Neural progenitor cell (in vitro differentiated cells): ENCODE measurements around the gene STOML2. TPM values are rescaled to one million over a fixed set of nuclear protein-coding genes. Genes with fewer than 3 reads are reported as not detected.

Source experiments
- DNase-seq: peaks from one replicate; pipeline ENCODE4 v3.0.0-alpha.2; 2016; ENCODE audit warnings: low spot score
- H2AFZ ChIP-seq: fragments of 200-600 bp; sonication (generic); replicated peaks from 2 replicates; pipeline ENCODE4 v1.6.1; 2016; ENCODE audit warnings: antibody characterized with exemption
- H3F3A ChIP-seq: fragments of 200-600 bp; sonication (generic); 2 replicates; pipeline ENCODE4 v1.6.1; 2016; ENCODE audit warnings: antibody characterized with exemption, low read depth
- H3K27ac ChIP-seq: fragments of 200-600 bp; sonication (generic); 2 replicates; pipeline ENCODE4 v1.5.1; 2016; ENCODE audit warnings: mild to moderate bottlenecking
- H3K27me3 ChIP-seq: fragments of 200-600 bp; sonication (generic); 2 replicates; pipeline ENCODE4 v1.6.1; 2016; ENCODE audit warnings: mild to moderate bottlenecking, moderate library complexity
- H3K36me3 ChIP-seq: fragments of 200-600 bp; sonication (generic); 2 replicates; pipeline ENCODE4 v1.5.1; 2016
- H3K4me1 ChIP-seq: fragments of 200-600 bp; sonication (generic); 2 replicates; pipeline ENCODE4 v1.6.1; 2016; ENCODE audit warnings: mixed run types
- H3K4me2 ChIP-seq: fragments of 200-600 bp; sonication (generic); 2 replicates; pipeline ENCODE4 v1.6.1; 2016
- H3K4me3 ChIP-seq: fragments of 200-600 bp; sonication (generic); 2 replicates; pipeline ENCODE4 v1.5.1; 2016
- H3K79me2 ChIP-seq: fragments of 200-600 bp; sonication (generic); 2 replicates; pipeline ENCODE4 v1.6.1; 2016; ENCODE audit warnings: low read depth
- H3K9ac ChIP-seq: fragments of 200-600 bp; sonication (generic); 2 replicates; pipeline ENCODE4 v1.6.1; 2016
- H3K9me3 ChIP-seq: fragments of 200-600 bp; sonication (generic); 2 replicates; pipeline ENCODE4 v1.5.1; 2016; ENCODE audit warnings: low read depth
- H4K20me1 ChIP-seq: fragments of 200-600 bp; sonication (generic); 2 replicates; pipeline ENCODE4 v1.6.1; 2016; ENCODE audit warnings: low read depth
- H3K27ac Mint-ChIP-seq: 3 replicates; pipeline ENCODE4 v1.8.0; 2021; ENCODE audit warnings: mixed read lengths
- H3K27me3 Mint-ChIP-seq: 2 replicates; pipeline ENCODE4 v1.8.0; 2022; ENCODE audit warnings: low read depth, mild to moderate bottlenecking, inconsistent platforms, moderate library complexity, mixed read lengths; ENCODE audit not compliant: insufficient read depth
- H3K36me3 Mint-ChIP-seq: 3 replicates; pipeline ENCODE4 v1.8.0; 2021; ENCODE audit warnings: mixed read lengths
- H3K4me1 Mint-ChIP-seq: 3 replicates; pipeline ENCODE4 v1.8.0; 2021; ENCODE audit warnings: mixed read lengths
- H3K4me3 Mint-ChIP-seq: 3 replicates; pipeline ENCODE4 v1.8.0; 2021; ENCODE audit warnings: mild to moderate bottlenecking, moderate library complexity, mixed read lengths
- H3K9me3 Mint-ChIP-seq: 3 replicates; pipeline ENCODE4 v1.8.0; 2020; ENCODE audit warnings: mixed read lengths
- CTCF ChIP-seq: fragments of 200-600 bp; sonication (generic); IDR thresholded peaks from 2 replicates; pipeline ENCODE4 v1.5.1; 2017; ENCODE audit warnings: antibody characterized with exemption, mild to moderate bottlenecking
- EZH2 ChIP-seq: fragments of 200-600 bp; sonication (generic); IDR thresholded peaks from 2 replicates; pipeline ENCODE4 v1.6.1; 2017; ENCODE audit warnings: antibody characterized with exemption, mild to moderate bottlenecking, moderate library complexity
- EZH2phosphoT487 ChIP-seq: fragments of 200-600 bp; sonication (generic); IDR thresholded peaks from 2 replicates; pipeline ENCODE4 v1.6.1; 2017; ENCODE audit warnings: antibody characterized with exemption
- total RNA-seq: library from RNA; depleted of rRNA; stranded (reverse); fragments of >200 nt; gene quantifications from 2 replicates; pipeline ENCODE4 v1.2.3, GENCODE V29; 2015; ENCODE audit warnings: low replicate concordance

The STOML2 gene
- total RNA-seq, 1 donor from 2014 or later = 114 TPM

DNA sequence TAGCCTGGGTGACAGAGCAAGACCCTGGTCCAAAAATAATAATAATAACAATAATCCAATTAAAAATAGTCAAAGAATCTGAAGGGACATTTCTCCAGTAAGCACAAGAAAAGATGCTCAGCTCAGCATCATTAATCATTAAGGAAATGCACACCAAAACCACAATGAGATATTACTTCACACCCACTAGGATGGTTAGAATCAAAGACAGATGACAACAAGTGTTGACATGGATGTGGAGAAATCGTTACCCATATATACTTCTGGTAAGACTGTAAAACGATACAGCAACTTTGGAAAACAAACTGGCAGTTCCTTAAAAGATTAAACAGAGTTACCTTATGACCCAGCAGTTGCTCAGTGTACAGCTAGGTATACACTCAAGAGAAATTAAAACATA lies 17.9 kb downstream of the STOML2 start:
- Mint-ChIP-seq H3K27ac (no peak overlapping the region), H3K9me3 (no peaks in the 10 kb centered on the region), H3K4me3 (no peak overlapping the region), H3K36me3 (peaks cover 7% of the 10 kb centered on the region), H3K4me1 (peaks cover 2% of the 10 kb centered on the region), H3K27me3 (no peaks in the 10 kb centered on the region)
- no peak overlapping the region for H2AFZ ChIP-seq
- no peak overlapping the region for H3K4me3 ChIP-seq
- no peaks in the 10 kb centered on the region for H3K27me3 ChIP-seq
- no peak overlapping the region for H3K4me2 ChIP-seq
- no peaks in the 10 kb centered on the region for H3K79me2 ChIP-seq
- TF ChIP-seq EZH2 (no peak), EZH2phosphoT487 (no peak), CTCF (no peak)
- peaks cover 6% of the 10 kb centered on the region for H3F3A ChIP-seq
- H4K20me1 ChIP-seq = no peaks in the 10 kb centered on the region
- no peak for DNase-seq
- H3K9ac ChIP-seq = no peak overlapping the region
- H3K9me3 ChIP-seq = no peaks in the 10 kb centered on the region
- no peaks in the 10 kb centered on the region for H3K36me3 ChIP-seq
- peaks cover 5% of the 10 kb centered on the region for H3K4me1 ChIP-seq
- H3K27ac ChIP-seq = no peak overlapping the region

- no peaks in the 10 kb centered on the region for H3K9me3 Mint-ChIP-seq
- H3K4me2 ChIP-seq = peak within 1 kb of the TSS; percentile 75
- peaks cover 35% of the 10 kb centered on the region for H3K79me2 ChIP-seq
- peaks cover 16% of the 10 kb centered on the region for H3K4me1 ChIP-seq
- peaks cover 18% of the 10 kb centered on the region for H3K36me3 Mint-ChIP-seq
- H4K20me1 ChIP-seq = peaks cover 7% of the 10 kb centered on the region
- H3K36me3 ChIP-seq = no peaks in the 10 kb centered on the region
- no peaks in the 10 kb centered on the region for H3K9me3 ChIP-seq
- H3K27ac Mint-ChIP-seq = peak within 1 kb of the TSS; percentile 87
- peak; percentile 96 for DNase-seq
- TF ChIP-seq CTCF (no peak), EZH2 (no peak), EZH2phosphoT487 (no peak)
- peaks cover 3% of the 10 kb centered on the region for H3K27me3 Mint-ChIP-seq
- peak within 1 kb of the TSS; percentile 70 for H3K9ac ChIP-seq
- peaks cover 26% of the 10 kb centered on the region for H3K4me1 Mint-ChIP-seq
- H3K4me3 ChIP-seq = peak within 1 kb of the TSS; percentile 64
- H3K27ac ChIP-seq = peak within 1 kb of the TSS; percentile 84
- H3K27me3 ChIP-seq = no peaks in the 10 kb centered on the region
- H2AFZ ChIP-seq = peak within 1 kb of the TSS; percentile 93
- peaks cover 7% of the 10 kb centered on the region for H3F3A ChIP-seq
- H3K4me3 Mint-ChIP-seq = peak within 1 kb of the TSS; percentile 92
Measured at GRCh38 chr9:35079426-35080341, 23.2 kb downstream of the STOML2 start, which contains the start of gene FANCG. Gene FANCG (minus strand): TSS chr9:35079942. CDS start chr9:35079524, 418 bp downstream.

- H3K79me2 ChIP-seq = peaks cover 35% of the 10 kb centered on the region
- H2AFZ ChIP-seq = peak overlapping the region; percentile 78
- H3K4me2 ChIP-seq = peak overlapping the region; percentile 75
- H3K36me3 ChIP-seq = no peaks in the 10 kb centered on the region
- H3K4me3 ChIP-seq = peak overlapping the region; percentile 64
- peaks cover 16% of the 10 kb centered on the region for H3K4me1 ChIP-seq
- no peaks in the 10 kb centered on the region for H3K9me3 ChIP-seq
- no peak overlapping the region for H3K27ac Mint-ChIP-seq
- peaks cover 3% of the 10 kb centered on the region for H3K27me3 Mint-ChIP-seq
- H3K4me1 Mint-ChIP-seq = peaks cover 26% of the 10 kb centered on the region
- H3K9ac ChIP-seq = peak overlapping the region; percentile 70
- peak; percentile 38 for DNase-seq
- peaks cover 7% of the 10 kb centered on the region for H3F3A ChIP-seq
- H3K9me3 Mint-ChIP-seq = no peaks in the 10 kb centered on the region
- peak overlapping the region; percentile 92 for H3K4me3 Mint-ChIP-seq
- H3K27me3 ChIP-seq = no peaks in the 10 kb centered on the region
- no peak for TF ChIP-seq EZH2phosphoT487
- TF ChIP-seq CTCF = no peak
- no peak for TF ChIP-seq EZH2
- H3K27ac ChIP-seq = no peak overlapping the region
- peaks cover 23% of the 10 kb centered on the region for H3K36me3 Mint-ChIP-seq
- H4K20me1 ChIP-seq = peaks cover 7% of the 10 kb centered on the region
Measured at GRCh38 chr9:35079041-35079425, 23.9 kb downstream of the STOML2 start.
